H54 (cell line): ENCODE results near the gene HOXD9.

ENCODE experiments used
- DNase-seq: peaks from one replicate; pipeline ENCODE4 v3.0.0; 2011; ENCODE audit warnings: low spot score, mixed read lengths; ENCODE audit not compliant: insufficient read length
- FAIRE-seq: peaks from 3 replicates; lab custom pipeline; 2011; peaks lifted over from hg19 to GRCh38; lab: Jason Lieb, UNC
- POLR2A ChIP-seq: IDR thresholded peaks from 2 replicates; pipeline ENCODE4 v1.6.1; 2011; ENCODE audit warnings: low read depth, mild to moderate bottlenecking, low read length

Gene HOXD9

GRCh38 chr2:176090862-176091261 lies 31.7 kb upstream of the HOXD9 start:
- no peak for TF ChIP-seq POLR2A
- DNase-seq (no peak), FAIRE-seq (no peak)

- FAIRE-seq: no peak
- no peak for TF ChIP-seq POLR2A
- no peak for DNase-seq
Observed at GRCh38 chr2:176091329-176092258, 30.9 kb upstream of the HOXD9 start.

- no peak for FAIRE-seq
Observed at GRCh38 chr2:176092270-176093144, 30.0 kb upstream of the HOXD9 start, which contains the start of gene HOXD13. HOXD13 (plus strand) TSS chr2:176092721; CDS start chr2:176092891, 170 bp downstream.

GRCh38 chr2:176093145-176093897 lies 29.2 kb upstream of the HOXD9 start:
- peak; percentile 77 for DNase-seq
- TF ChIP-seq POLR2A: no peak
- no peak for FAIRE-seq

More at GRCh38 chr2:176092270-176093144, 30.0 kb upstream of the HOXD9 start, which contains the start of gene HOXD13:
- DNase-seq: no peak
- TF ChIP-seq POLR2A: 0 out of 2 replicates have a peak, but pooled peaks have one; percentile 22

GRCh38 chr2:176093898-176094249 lies 28.6 kb upstream of the HOXD9 start:
- DNase-seq: no peak
- no peak for FAIRE-seq
- no peak for TF ChIP-seq POLR2A

- no peak for DNase-seq
- no peak for TF ChIP-seq POLR2A
- no peak for FAIRE-seq
Observed at GRCh38 chr2:176094349-176094748, 28.2 kb upstream of the HOXD9 start.

GRCh38 chr2:176095421-176095820 lies 27.1 kb upstream of the HOXD9 start:
- FAIRE-seq: no peak
- DNase-seq: no peak
- TF ChIP-seq POLR2A: no peak

GRCh38 chr2:176096243-176096985 lies 26.1 kb upstream of the HOXD9 start:
- no peak for DNase-seq
- no peak for FAIRE-seq
- no peak for TF ChIP-seq POLR2A

- DNase-seq: peak; percentile 96
- FAIRE-seq: no peak
- TF ChIP-seq POLR2A: peak; percentile 26; the same call in 1 of the 2 replicates
Observed at GRCh38 chr2:176096986-176097819, 25.3 kb upstream of the HOXD9 start.

- TF ChIP-seq POLR2A: no peak
- no peak for FAIRE-seq
Observed at GRCh38 chr2:176097820-176098365, 24.6 kb upstream of the HOXD9 start.

GRCh38 chr2:176098366-176099158 lies 24.0 kb upstream of the HOXD9 start:
- TF ChIP-seq POLR2A: no peak
- DNase-seq (no peak), FAIRE-seq (no peak)

More at GRCh38 chr2:176097820-176098365, 24.6 kb upstream of the HOXD9 start:
- no peak for DNase-seq
